Measurements from ENCODE around the gene SUSD1.

DNA sequence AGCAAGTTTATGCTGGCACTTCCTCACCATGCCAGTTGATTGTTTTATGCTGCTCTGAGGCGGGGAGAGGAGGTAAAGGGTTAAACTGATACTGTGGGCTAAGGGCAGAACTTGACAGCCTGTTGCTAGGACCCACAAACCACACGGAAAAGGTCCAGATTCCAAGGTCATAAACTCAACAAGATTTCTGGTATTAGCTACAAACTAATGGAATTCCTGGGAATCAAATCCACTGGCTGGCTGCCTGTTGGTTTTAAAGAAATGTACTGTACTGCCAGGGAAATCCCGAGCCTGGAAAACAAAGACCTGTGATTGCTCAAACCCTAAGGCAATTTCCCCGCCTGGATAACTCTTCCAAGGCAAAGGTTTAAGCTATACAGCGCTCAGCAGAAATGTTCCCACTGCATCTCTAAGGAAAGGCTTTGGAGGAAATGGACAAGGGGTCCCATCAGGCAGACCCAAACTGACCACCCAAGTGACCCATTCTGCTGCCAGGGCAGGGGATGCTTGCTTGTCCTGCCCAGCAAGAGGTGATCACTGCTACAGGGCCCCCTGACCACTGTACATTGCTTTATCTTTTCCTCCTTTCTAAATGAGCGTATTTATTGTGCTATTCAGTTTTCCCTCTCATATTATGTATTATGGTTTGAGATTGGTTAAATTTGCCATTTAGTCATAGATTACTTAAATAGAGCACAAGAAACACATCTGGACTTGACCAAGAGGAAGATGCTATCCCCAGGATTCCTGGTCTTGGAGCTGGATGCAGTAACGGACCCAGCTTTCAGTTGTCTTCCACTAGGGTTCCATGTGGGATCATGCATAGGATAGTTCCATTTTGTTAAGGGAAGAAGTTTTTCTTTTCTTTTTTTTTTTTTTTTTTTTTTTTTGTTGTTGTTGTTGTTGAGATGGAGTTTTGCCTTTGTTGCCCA, 124.3 kb downstream of the SUSD1 start:
- TF ChIP-seq POLR2A (IDR thresholded peaks at IDR 0.05), result no peak
- no peak for TF ChIP-seq CTCF (IDR thresholded peaks at IDR 0.05)
